ENCODE measurements around the gene MRPS10. TPM values are rescaled to one million over a fixed set of nuclear protein-coding genes. Genes with fewer than 3 reads are reported as not detected.
"Not testable (repeated sequence)": the region's sequence is repeated elsewhere in the genome, so short reads cannot be mapped to it uniquely, and the experiment has no call there.

Gene MRPS10
- total and polyA plus RNA-seq, 2 donors: 24.1 to 46.4 TPM

DNA sequence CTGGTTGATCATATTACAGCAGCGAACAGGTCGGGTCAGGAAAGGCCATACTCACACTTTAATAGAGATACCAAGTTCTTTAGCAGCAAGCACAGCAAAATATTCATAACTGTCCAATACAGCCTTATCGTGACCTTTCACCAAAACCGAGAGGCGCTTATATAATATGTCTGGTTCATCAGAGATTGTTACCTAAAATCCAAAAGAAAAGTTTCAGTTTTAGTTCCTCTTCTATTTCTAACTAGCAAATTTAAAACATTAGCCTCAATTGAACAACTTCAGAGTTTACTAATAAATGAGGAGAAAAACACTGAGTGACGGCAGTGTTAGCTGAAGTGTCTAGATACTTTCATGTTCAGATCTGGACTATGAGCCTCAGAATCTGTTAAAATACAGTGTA, 5.9 kb downstream of the MRPS10 start:
- 96% methylated on average over 6 of the region's 6 CpGs for WGBS
- no peak overlapping the region for H3K4me3 ChIP-seq (ENCODE audit: low read depth, low read length)
- H3K4me1 ChIP-seq (ENCODE audit: insufficient read depth): no peaks in the 10 kb centered on the region
- DNase-seq (ENCODE audit: extremely low spot score): no peak
- peaks cover 13% of the 10 kb centered on the region for H3K36me3 ChIP-seq (ENCODE audit: insufficient read depth)
- no peak overlapping the region for H3K27ac ChIP-seq (ENCODE audit: low read depth)

- Histone ChIP-seq H3K4me1 (ENCODE audit: insufficient read depth) (no peaks in the 10 kb centered on the region), H3K4me3 (ENCODE audit: low read depth, low read length) (no peak overlapping the region), H3K36me3 (ENCODE audit: insufficient read depth) (peaks cover 13% of the 10 kb centered on the region), H3K27ac (ENCODE audit: low read depth) (no peak overlapping the region)
- no peak for DNase-seq (ENCODE audit: extremely low spot score)
- no CpG with 5 or more reads among the region's 1 CpG for WGBS
Measured at GRCh38 chr6:42210551-42210950, 7.1 kb downstream of the MRPS10 start.

DNA sequence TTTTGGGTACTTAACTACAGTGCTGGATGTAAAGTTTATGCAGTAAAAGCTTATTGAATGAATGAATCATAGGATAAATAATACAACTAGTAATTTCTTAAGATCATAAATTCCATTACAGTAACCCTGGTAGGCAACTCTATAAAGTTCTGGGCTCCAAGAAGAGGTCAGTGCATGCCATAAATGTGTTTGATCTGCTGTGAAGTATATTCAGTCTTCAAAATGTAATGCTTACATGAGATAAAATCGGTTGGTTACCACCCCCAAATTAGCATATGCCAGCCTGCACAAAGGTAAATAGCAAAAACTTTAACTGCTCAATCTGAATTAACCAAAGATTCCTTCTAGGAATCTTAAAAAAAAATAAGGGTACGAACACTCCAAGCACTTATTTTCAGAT, 10.1 kb downstream of the MRPS10 start:
- WGBS: 82% methylated on average over 2 of the region's 2 CpGs
- H3K36me3 ChIP-seq (ENCODE audit: insufficient read depth): peaks cover 13% of the 10 kb centered on the region
- not testable (repeated sequence) for H3K4me3 ChIP-seq (ENCODE audit: low read depth, low read length); DNase-seq (ENCODE audit: extremely low spot score); H3K27ac ChIP-seq (ENCODE audit: low read depth); H3K4me1 ChIP-seq (ENCODE audit: insufficient read depth)

DNA sequence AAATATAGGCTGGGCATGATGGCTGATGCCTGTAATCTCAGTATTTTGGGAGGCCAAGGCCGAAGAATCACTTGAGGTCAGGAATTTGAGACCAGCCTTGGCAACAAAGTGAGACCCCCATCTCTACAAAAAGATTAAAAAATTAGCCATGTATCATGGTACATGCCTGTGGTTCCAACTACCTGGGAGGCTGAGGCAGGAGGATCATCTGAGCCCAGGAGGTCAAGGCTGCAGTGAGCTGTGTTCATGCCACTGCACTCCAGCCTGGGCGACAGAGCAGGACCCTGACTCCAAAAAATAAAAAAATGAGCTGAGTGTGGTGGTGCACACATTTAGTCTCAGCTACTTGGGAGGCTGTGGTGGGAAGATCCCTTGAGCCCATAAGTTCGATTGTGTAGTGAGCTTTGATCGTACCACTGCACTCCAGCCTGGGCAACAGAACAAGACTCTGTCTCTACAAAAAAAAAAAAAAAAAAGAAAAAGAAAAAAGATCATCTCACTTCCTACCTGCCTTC, 12.8 kb downstream of the MRPS10 start:
- Histone ChIP-seq H3K4me1 (ENCODE audit: insufficient read depth) (no peaks in the 10 kb centered on the region), H3K4me3 (ENCODE audit: low read depth, low read length) (no peak overlapping the region), H3K36me3 (ENCODE audit: insufficient read depth) (peaks cover 6% of the 10 kb centered on the region), H3K27ac (ENCODE audit: low read depth) (no peak overlapping the region)
- 97% methylated on average over 4 of the region's 4 CpGs for WGBS
- DNase-seq (ENCODE audit: extremely low spot score): no peak

DNA sequence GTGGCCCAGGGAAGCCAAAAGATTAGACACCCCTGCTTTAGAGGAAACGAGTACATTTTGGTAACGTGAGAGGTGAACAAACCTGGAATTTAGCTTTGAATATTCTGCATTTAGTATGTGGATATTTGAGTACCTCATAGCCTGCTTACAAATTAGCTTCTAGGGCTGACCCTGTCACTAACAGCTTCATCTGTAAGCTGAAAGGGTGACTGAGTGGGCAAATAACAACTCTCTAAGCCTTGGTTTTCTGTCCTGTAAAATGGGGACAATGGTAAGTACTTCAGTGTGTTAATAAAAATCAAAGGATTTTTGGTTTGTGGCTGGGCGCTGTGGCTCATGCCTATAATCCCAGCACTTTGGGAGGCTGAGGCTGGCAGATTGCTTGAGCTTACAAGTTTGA, 14.5 kb downstream of the MRPS10 start:
- H3K4me3 ChIP-seq (ENCODE audit: low read depth, low read length): no peak overlapping the region
- 98% methylated on average over 3 of the region's 3 CpGs for WGBS
- DNase-seq (ENCODE audit: extremely low spot score): no peak
- no peaks in the 10 kb centered on the region for H3K36me3 ChIP-seq (ENCODE audit: insufficient read depth)
- H3K4me1 ChIP-seq (ENCODE audit: insufficient read depth): no peaks in the 10 kb centered on the region
- no peak overlapping the region for H3K27ac ChIP-seq (ENCODE audit: low read depth)

GRCh38 chr6:42202131-42202915, 15.3 kb downstream of the MRPS10 start:
- not testable (repeated sequence) for H3K36me3 ChIP-seq (ENCODE audit: insufficient read depth); H3K4me3 ChIP-seq (ENCODE audit: low read depth, low read length); H3K27ac ChIP-seq (ENCODE audit: low read depth); H3K4me1 ChIP-seq (ENCODE audit: insufficient read depth); DNase-seq (ENCODE audit: extremely low spot score)
- WGBS: 77% methylated on average over 13 of the region's 13 CpGs

- WGBS: 35% methylated on average over 3 of the region's 3 CpGs
Measured at GRCh38 chr6:42201382-42201781, 16.3 kb downstream of the MRPS10 start.

DNA sequence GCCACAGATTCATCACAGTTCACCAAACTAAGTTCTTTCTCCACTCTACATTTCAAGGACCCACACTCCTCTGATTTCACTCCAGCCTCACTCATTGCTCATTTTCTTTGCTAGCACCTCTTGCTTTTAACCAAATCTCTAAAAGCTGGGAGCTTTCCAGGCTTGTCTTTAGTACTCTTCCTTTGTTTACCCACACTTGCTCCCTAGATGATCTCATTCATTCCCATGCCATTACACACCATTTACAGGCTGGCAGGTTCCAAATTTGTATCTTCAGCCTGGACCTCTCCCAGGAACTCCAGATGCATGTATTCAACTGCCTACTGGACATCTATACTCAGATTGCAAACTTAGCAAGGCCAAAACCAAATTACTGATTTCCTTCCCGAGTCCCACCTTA, 17.6 kb downstream of the MRPS10 start:
- H3K36me3 ChIP-seq (ENCODE audit: insufficient read depth): no peaks in the 10 kb centered on the region
- no peak overlapping the region for H3K27ac ChIP-seq (ENCODE audit: low read depth)
- H3K4me1 ChIP-seq (ENCODE audit: insufficient read depth): no peaks in the 10 kb centered on the region
- no peak for DNase-seq (ENCODE audit: extremely low spot score)
- no peak overlapping the region for H3K4me3 ChIP-seq (ENCODE audit: low read depth, low read length)
- 19% methylated on average over 1 of the region's 1 CpG for WGBS

More at GRCh38 chr6:42201382-42201781, 16.3 kb downstream of the MRPS10 start:
- no peaks in the 10 kb centered on the region for H3K36me3 ChIP-seq (ENCODE audit: insufficient read depth)
- H3K4me3 ChIP-seq (ENCODE audit: low read depth, low read length): no peak overlapping the region
- no peak for DNase-seq (ENCODE audit: extremely low spot score)
- H3K27ac ChIP-seq (ENCODE audit: low read depth): no peak overlapping the region
- H3K4me1 ChIP-seq (ENCODE audit: insufficient read depth): no peaks in the 10 kb centered on the region

- DNase-seq (ENCODE audit: extremely low spot score): no peak
- H3K27ac ChIP-seq (ENCODE audit: low read depth): no peak overlapping the region
- H3K36me3 ChIP-seq (ENCODE audit: insufficient read depth): no peaks in the 10 kb centered on the region
- WGBS: 76% methylated on average over 5 of the region's 5 CpGs
- no peak overlapping the region for H3K4me3 ChIP-seq (ENCODE audit: low read depth, low read length)
- no peaks in the 10 kb centered on the region for H3K4me1 ChIP-seq (ENCODE audit: insufficient read depth)
Measured at GRCh38 chr6:42199106-42199981, 18.3 kb downstream of the MRPS10 start.

GRCh38 chr6:42197555-42198362, 19.9 kb downstream of the MRPS10 start:
- Histone ChIP-seq H3K36me3 (ENCODE audit: insufficient read depth) (no peaks in the 10 kb centered on the region), H3K4me1 (ENCODE audit: insufficient read depth) (no peaks in the 10 kb centered on the region), H3K27ac (ENCODE audit: low read depth) (no peak overlapping the region), H3K4me3 (ENCODE audit: low read depth, low read length) (no peak overlapping the region)
- 62% methylated on average over 13 of the region's 13 CpGs for WGBS
- no peak for DNase-seq (ENCODE audit: extremely low spot score)

GRCh38 chr6:42195415-42195814, 22.2 kb downstream of the MRPS10 start:
- H3K4me3 ChIP-seq (ENCODE audit: low read depth, low read length): no peak overlapping the region
- WGBS: 85% methylated on average over 4 of the region's 4 CpGs
- no peak overlapping the region for H3K27ac ChIP-seq (ENCODE audit: low read depth)
- no peak for DNase-seq (ENCODE audit: extremely low spot score)
- no peaks in the 10 kb centered on the region for H3K4me1 ChIP-seq (ENCODE audit: insufficient read depth)
- H3K36me3 ChIP-seq (ENCODE audit: insufficient read depth): no peaks in the 10 kb centered on the region

GRCh38 chr6:42194056-42194455, 23.6 kb downstream of the MRPS10 start:
- DNase-seq (ENCODE audit: extremely low spot score): no peak
- WGBS: 89% methylated on average over 5 of the region's 5 CpGs
- no peaks in the 10 kb centered on the region for H3K36me3 ChIP-seq (ENCODE audit: insufficient read depth)
- H3K27ac ChIP-seq (ENCODE audit: low read depth): no peak overlapping the region
- H3K4me1 ChIP-seq (ENCODE audit: insufficient read depth): no peaks in the 10 kb centered on the region
- H3K4me3 ChIP-seq (ENCODE audit: low read depth, low read length): no peak overlapping the region

DNA sequence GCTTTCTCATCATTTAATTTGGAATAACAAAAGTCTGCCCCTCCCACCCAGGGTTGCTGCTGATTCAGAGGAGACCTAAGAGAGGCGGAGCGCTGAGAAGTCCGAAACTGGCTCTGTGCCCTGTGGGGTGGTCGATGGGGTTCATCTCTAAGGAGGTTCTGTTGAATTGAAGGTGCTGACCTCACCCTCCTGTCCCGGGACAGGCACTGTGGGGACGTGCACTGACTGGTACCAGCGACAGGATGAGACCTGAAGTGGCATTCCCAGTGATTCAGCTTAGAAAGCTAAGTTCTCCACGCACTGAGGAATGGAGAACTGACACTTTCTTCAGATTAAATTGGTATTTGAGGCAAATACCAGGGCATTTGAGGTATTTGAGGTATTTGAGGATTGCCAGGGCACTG, 24.2 kb downstream of the MRPS10 start:
- Histone ChIP-seq H3K4me1 (ENCODE audit: insufficient read depth) (no peaks in the 10 kb centered on the region), H3K27ac (ENCODE audit: low read depth) (no peak overlapping the region), H3K36me3 (ENCODE audit: insufficient read depth) (no peaks in the 10 kb centered on the region), H3K4me3 (ENCODE audit: low read depth, low read length) (no peak overlapping the region)
- DNase-seq (ENCODE audit: extremely low spot score): no peak
- 49% methylated on average over 8 of the region's 8 CpGs for WGBS
